Measurements from ENCODE around the gene PRDM16. TPM values are rescaled to one million over a fixed set of nuclear protein-coding genes. Genes with fewer than 3 reads are reported as not detected.

PRDM16 gene
- total and polyA plus RNA-seq, 2 of the 13 experiments (the other 11 are each of a cell fraction or from before 2014, with no cell fraction given) = 0.15 to 0.81 TPM

- no peak for TF ChIP-seq KIAA2018 (CRISPR knock-in tag; IDR thresholded peaks at IDR 0.05; ENCODE audit: borderline replicate concordance)
These were observed 269.1 kb downstream of the PRDM16 start (continued) for GRCh38 chr1:3337798-3338724.

- BruUV-seq (replicated peaks) = no TSS peak
- Histone ChIP-seq H3K4me2 (ENCODE audit: low read depth, low read length) (peak overlapping the region; percentile 22), H3K9me3 (ENCODE audit: low read length) (no peaks in the 10 kb centered on the region), H4K20me1 (ENCODE audit: insufficient read depth, low read length) (no peaks in the 10 kb centered on the region), H3K36me3 (replicated peaks in 1 of 2; ENCODE audit: control insufficient read depth in 1 of 2, insufficient read depth in 2 of 2, low read length in 2 of 2) (no peaks in the 10 kb centered on the region), H2AFZ (ENCODE audit: low read length) (no peak overlapping the region), H3K4me1 (ENCODE audit: insufficient read depth, low read length) (peaks cover 91% of the 10 kb centered on the region), H3K9ac (ENCODE audit: insufficient read depth, low read depth, low read length) (peak overlapping the region; percentile 59), H3K4me3 (replicated peaks in 1 of 3; ENCODE audit: insufficient read depth in 1 of 3, low read depth in 2 of 3, low read length in 3 of 3) (peak overlapping the region in 1 of 3 experiments; percentile 1; a peak in 1 of 6 replicates), H3K27ac (ENCODE audit: extremely low read length, insufficient read depth, low read length) (peak overlapping the region; percentile 94), H3K27me3 (ENCODE audit: control insufficient read depth in 1 of 2, insufficient read depth in 2 of 2, low read length in 2 of 2) (no peaks in the 10 kb centered on the region), H3K79me2 (ENCODE audit: insufficient read depth, low read length) (peaks cover 12% of the 10 kb centered on the region)
- ChIA-PET POLR2A (interaction anchor here (1.1 to 5.1 kb wide), 6 partner anchors 12 to 433 kb away, joined by 3 to 78 read pairs (median 20); no protein-coding TSS in a partner anchor), CTCF (ENCODE audit: low intra/inter-chr PET ratio, low total read pairs) (no interaction called here)
- in situ Hi-C loops (cut with HindIII; ENCODE audit: extremely low pct_ligation_motif_present, low pct_unique_long_range_greater_than_20kb) = no loop called here
- ATAC-seq = no peak
- no peak for DNase-seq (ENCODE audit: low spot score)
- 36% methylated on average over 3 of the region's 4 CpGs for WGBS (ENCODE audit: low lambda C conversion rate)
- intact Hi-C loops (cut with micrococcal nuclease; ENCODE audit: unreplicated experiment) = no loop called here
- FAIRE-seq = no peak
- TF ChIP-seq MTA1 (CRISPR knock-in tag; IDR thresholded peaks at IDR 0.05; ENCODE audit: borderline replicate concordance) (peak; percentile 7; the same call in 1 of the 2 replicates), ZNF839 (CRISPR knock-in tag; IDR thresholded peaks at IDR 0.05; ENCODE audit: borderline replicate concordance) (no peak), ZNF414 (CRISPR knock-in tag; IDR thresholded peaks at IDR 0.05) (0 out of 2 replicates have a peak, but pooled peaks have one; percentile 25), SMC3 (IDR thresholded peaks at IDR 0.05; ENCODE audit: low read length) (no peak), CEBPZ (IDR thresholded peaks at IDR 0.05; ENCODE audit: low read length) (no peak), TMF1 (CRISPR knock-in tag; IDR thresholded peaks at IDR 0.05; ENCODE audit: low read depth) (0 out of 2 replicates have a peak, but pooled peaks have one; percentile 5), ZNF572 (CRISPR knock-in tag; IDR thresholded peaks at IDR 0.05) (no peak)
These were observed 269.7 kb downstream of the PRDM16 start for GRCh38 chr1:3338725-3339070.
